Hematopoietic multipotent progenitor cell treated with erythropoietin and hydrocortisone succinate and interleukin-3 and kit ligand, for 17 days (in vitro differentiated cells): ENCODE measurements around the gene BLTP3B.
A peak's percentile ranks its signal among the peaks of the same experiment; 100 is the strongest.
"Not testable (repeated sequence)": the region's sequence is repeated elsewhere in the genome, so short reads cannot be mapped to it uniquely, and the experiment has no call there.

Source experiments
- DNase-seq: peaks from one replicate; pipeline ENCODE4 v3.0.0-alpha.2; 2015; ENCODE audit warnings: low spot score

The BLTP3B gene

GRCh38 chr12:100142851-100143559 lies at the start of gene BLTP3B:
BLTP3B (minus strand) TSS chr12:100142874; CDS start chr12:100142635, 239 bp downstream.
- DNase-seq, result peak; percentile 78

GRCh38 chr12:100189636-100190394 lies 47.1 kb upstream of the BLTP3B start:
- no peak for DNase-seq

GRCh38 chr12:100188888-100189635 lies 46.4 kb upstream of the BLTP3B start:
- not testable (repeated sequence) for DNase-seq

GRCh38 chr12:100187857-100188519 lies 45.3 kb upstream of the BLTP3B start:
- no peak for DNase-seq

GRCh38 chr12:100187068-100187467 lies 44.4 kb upstream of the BLTP3B start:
- no peak for DNase-seq

- no peak for DNase-seq
These were observed 43.4 kb upstream of the BLTP3B start for GRCh38 chr12:100186071-100186470.

GRCh38 chr12:100185361-100185894 lies 42.8 kb upstream of the BLTP3B start:
- no peak for DNase-seq

GRCh38 chr12:100184549-100185145 lies 42.0 kb upstream of the BLTP3B start:
- DNase-seq, result no peak

GRCh38 chr12:100179252-100179651 lies 36.6 kb upstream of the BLTP3B start:
- DNase-seq, result no peak

GRCh38 chr12:100176493-100176892 lies 33.8 kb upstream of the BLTP3B start:
- not testable (repeated sequence) for DNase-seq

- no peak for DNase-seq
These were observed 31.8 kb upstream of the BLTP3B start for GRCh38 chr12:100174495-100174894.

- DNase-seq, result no peak
These were observed 30.4 kb upstream of the BLTP3B start for GRCh38 chr12:100173111-100173510.

- no peak for DNase-seq
These were observed 28.6 kb upstream of the BLTP3B start for GRCh38 chr12:100171248-100171647.

- DNase-seq, result no peak
These were observed 27.7 kb upstream of the BLTP3B start for GRCh38 chr12:100170313-100170858.

GRCh38 chr12:100169345-100169744 lies 26.7 kb upstream of the BLTP3B start:
- no peak for DNase-seq

- DNase-seq, result no peak
These were observed 25.9 kb upstream of the BLTP3B start for GRCh38 chr12:100168562-100168961.

- DNase-seq, result no peak
These were observed 23.6 kb upstream of the BLTP3B start for GRCh38 chr12:100166232-100166631.

GRCh38 chr12:100165356-100165755 lies 22.7 kb upstream of the BLTP3B start:
- DNase-seq, result no peak

GRCh38 chr12:100164153-100164704 lies 21.6 kb upstream of the BLTP3B start:
- DNase-seq, result no peak

GRCh38 chr12:100163416-100164152 lies 20.9 kb upstream of the BLTP3B start:
- peak; percentile 46 for DNase-seq
